Motor neuron (in vitro differentiated cells): ENCODE measurements around the gene SPATA13. TPM values are rescaled to one million over a fixed set of nuclear protein-coding genes. Genes with fewer than 3 reads are reported as not detected.
A peak's percentile ranks its signal among the peaks of the same experiment; 100 is the strongest.

Experiments used
- ATAC-seq, 8 experiments: fragments of 200-7000 bp; cut with Tn5 transposase; replicated peaks in 6 of 8; 2 replicates each; pipeline ENCODE4 v1.8.0; 2021; ENCODE audit warnings: mild to moderate bottlenecking in 8 of 8, moderate library complexity in 8 of 8
- H3K27ac ChIP-seq, 2 donors: fragments of 250-450 bp; sonication (Bioruptor Pico); 2 replicates each; pipeline ENCODE4 v1.9.0; 2021; ENCODE audit warnings: antibody characterized with exemption in 2 of 2, mild to moderate bottlenecking in 2 of 2, moderate library complexity in 1 of 2
- H3K4me1 ChIP-seq, 2 donors: fragments of 250-450 bp; sonication (Bioruptor Pico); replicated peaks in 1 of 2; 2 replicates each; pipeline ENCODE4 v1.6.1; 2021; ENCODE audit warnings: antibody characterized with exemption in 2 of 2, mild to moderate bottlenecking in 2 of 2, moderate library complexity in 1 of 2
- H3K4me3 ChIP-seq, 5 donors: fragments of 250-450 bp; sonication (Bioruptor Pico); 2 replicates each; pipeline ENCODE4 v1.9.0; 2021; ENCODE audit warnings: antibody characterized with exemption in 5 of 5, mild to moderate bottlenecking in 5 of 5, moderate library complexity in 4 of 5
- WGBS, 10 experiments: fragments of 450-650 bp; shearing (Covaris generic); methylation state at CpG; one replicate each; pipeline ENCODE4 v1.0.0; 2022; 5-methylcytosine and 5-hydroxymethylcytosine counted together
- in situ Hi-C, 9 experiments: fragments of 400-800 bp; cut with MboI; loops; one replicate each; pipeline ENCODE4 v1.15.0; 2021; ENCODE audit warnings: low sequenced_read_pairs in 9 of 9, low pct_unique_long_range_greater_than_20kb in 2 of 9; ENCODE audit not compliant: unreplicated experiment in 9 of 9
- total RNA-seq, 8 experiments: library from RNA; unstranded; fragments of 300-600 nt; gene quantifications; 2 replicates each; pipeline versions ENCODE4 v1.2.3 to v1.2.4, GENCODE V29; 2022

The SPATA13 gene
- total RNA-seq, 8 experiments from 2014 or later = 1.3 to 25.2 (median 8.8) TPM

GRCh38 chr13:24178847-24179485 is 18.4 kb downstream of the SPATA13 start:
- 36 to 100% (median 80%) methylated on average over 1 to 2 of the region's 2 CpGs; no CpG with 5 or more reads in 3 of the 10 experiments for WGBS, 10 experiments
- no peak overlapping the region for H3K4me3 ChIP-seq
- peaks cover 4 to 16% of the 10 kb centered on the region in 2 donors for H3K4me1 ChIP-seq
- no peak overlapping the region for H3K27ac ChIP-seq
- in situ Hi-C loops = no loop called here
- peak in 4 of 8 experiments; percentile 10 to 76 (median 47) for ATAC-seq

- Histone ChIP-seq H3K4me1 (peaks cover 4 to 16% of the 10 kb centered on the region in 2 donors), H3K4me3 (no peak overlapping the region), H3K27ac (no peak overlapping the region)
- in situ Hi-C loops = no loop called here
- WGBS, 10 experiments = 0 to 100% (median 50%) methylated on average over 1 of the region's 1 CpG; no CpG with 5 or more reads in 3 of the 10 experiments
- peak in 1 of 8 experiments; percentile 39 for ATAC-seq
Measured at GRCh38 chr13:24179486-24179850, 18.9 kb downstream of the SPATA13 start.

DNA sequence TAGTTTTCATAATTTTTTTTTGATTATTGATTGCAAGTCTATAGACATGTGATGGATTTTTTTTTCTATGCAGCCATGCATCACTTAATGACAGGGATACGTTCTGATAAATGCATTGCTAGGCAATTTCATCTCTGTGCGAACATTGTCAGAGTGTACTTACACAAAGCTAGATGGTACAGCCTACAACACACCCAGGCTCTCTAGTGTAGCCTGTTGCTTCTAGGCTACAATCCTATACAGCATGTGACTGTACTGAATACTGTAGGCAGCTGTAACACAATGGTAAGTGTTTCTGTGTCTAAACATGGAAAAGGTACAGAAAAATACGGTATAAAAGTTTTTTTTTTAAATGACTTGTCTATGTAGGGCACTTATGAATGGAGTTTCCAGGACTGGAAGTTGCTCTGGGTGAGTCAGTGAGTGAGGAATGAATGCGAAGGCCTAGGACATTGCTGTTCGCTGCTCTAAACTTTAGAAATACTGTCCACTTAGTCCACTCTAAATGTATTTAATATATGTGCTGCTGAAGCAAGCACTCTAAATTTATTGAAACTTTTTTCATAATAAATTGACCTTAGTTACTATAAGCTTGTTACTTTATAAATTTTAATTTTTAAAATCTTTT is 20.3 kb downstream of the SPATA13 start:
- Histone ChIP-seq H3K4me3 (no peak overlapping the region), H3K4me1 (peaks cover 4 to 16% of the 10 kb centered on the region in 2 donors), H3K27ac (no peak overlapping the region)
- in situ Hi-C loops = no loop called here
- 73 to 100% (median 90%) methylated on average over 2 to 5 of the region's 5 CpGs for WGBS, 10 experiments
- peak in 3 of 8 experiments; percentile 35 to 76 (median 70) for ATAC-seq

- H3K4me1 ChIP-seq = peaks cover 4 to 16% of the 10 kb centered on the region in 2 donors
- H3K4me3 ChIP-seq = no peak overlapping the region
- 30 to 100% (median 90%) methylated on average over 1 to 4 of the region's 4 CpGs; no CpG with 5 or more reads in 2 of the 10 experiments for WGBS, 10 experiments
- ATAC-seq = no peak
- H3K27ac ChIP-seq = no peak overlapping the region
- in situ Hi-C loops = no loop called here
Measured at GRCh38 chr13:24181991-24182702, 21.6 kb downstream of the SPATA13 start.

DNA sequence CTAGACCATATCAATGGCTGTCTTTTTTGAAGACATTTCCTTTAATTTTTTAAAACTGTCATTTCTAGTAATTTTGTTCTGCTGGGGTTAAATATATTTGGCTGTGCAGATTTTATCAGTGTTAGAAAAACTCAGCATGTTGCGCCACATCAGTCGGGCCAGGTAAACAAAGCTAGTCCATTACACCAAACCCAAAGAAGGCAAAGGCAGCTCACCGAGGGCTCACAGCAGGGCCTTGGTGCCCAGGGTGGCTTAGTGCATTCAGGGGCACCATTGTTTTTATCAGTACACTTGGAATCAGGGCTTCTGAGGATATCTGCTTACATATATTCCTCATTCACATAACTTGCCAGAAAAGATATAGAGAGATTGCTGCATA is 22.2 kb downstream of the SPATA13 start:
- H3K27ac ChIP-seq = no peak overlapping the region
- in situ Hi-C loops = no loop called here
- H3K4me3 ChIP-seq = no peak overlapping the region
- ATAC-seq = no peak
- peaks cover 4 to 16% of the 10 kb centered on the region in 2 donors for H3K4me1 ChIP-seq
- WGBS, 10 experiments = 70 to 100% (median 100%) methylated on average over 1 to 3 of the region's 3 CpGs; no CpG with 5 or more reads in 3 of the 10 experiments

DNA sequence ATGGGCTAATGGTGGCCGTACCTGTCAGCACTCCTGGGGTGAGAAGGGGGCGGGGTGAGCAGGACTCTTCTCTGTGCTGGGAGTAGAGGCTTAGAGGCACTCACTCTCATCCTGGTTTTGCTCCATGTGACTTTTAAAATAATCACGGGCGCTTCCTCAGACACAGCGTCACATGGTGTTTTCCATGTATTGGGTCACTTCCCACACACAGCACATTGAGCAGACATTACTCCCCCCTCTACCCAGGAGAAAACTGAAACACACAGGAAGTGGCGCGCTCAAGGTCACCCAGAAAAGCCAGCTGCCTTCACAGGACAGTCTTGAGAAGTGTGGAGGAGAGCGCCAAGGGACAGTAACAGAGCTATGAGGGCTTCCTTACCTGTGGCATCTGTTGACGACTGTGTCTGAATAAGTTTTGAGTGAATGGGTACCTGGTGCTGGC is 23.2 kb downstream of the SPATA13 start:
- 87 to 95% (median 90%) methylated on average over 2 to 4 of the region's 9 CpGs; no CpG with 5 or more reads in 5 of the 10 experiments for WGBS, 10 experiments
- Histone ChIP-seq H3K27ac (no peak overlapping the region), H3K4me1 (peaks cover 4 to 16% of the 10 kb centered on the region in 2 donors), H3K4me3 (no peak overlapping the region)
- in situ Hi-C loops = no loop called here
- ATAC-seq = no peak

GRCh38 chr13:24184265-24184841 is 23.8 kb downstream of the SPATA13 start:
- in situ Hi-C loops = no loop called here
- 72 to 100% (median 87%) methylated on average over 1 to 4 of the region's 4 CpGs; no CpG with 5 or more reads in 1 of the 10 experiments for WGBS, 10 experiments
- no peak overlapping the region for H3K4me3 ChIP-seq
- H3K4me1 ChIP-seq = peaks cover 4 to 11% of the 10 kb centered on the region in 2 donors
- H3K27ac ChIP-seq = no peak overlapping the region
- no peak for ATAC-seq

DNA sequence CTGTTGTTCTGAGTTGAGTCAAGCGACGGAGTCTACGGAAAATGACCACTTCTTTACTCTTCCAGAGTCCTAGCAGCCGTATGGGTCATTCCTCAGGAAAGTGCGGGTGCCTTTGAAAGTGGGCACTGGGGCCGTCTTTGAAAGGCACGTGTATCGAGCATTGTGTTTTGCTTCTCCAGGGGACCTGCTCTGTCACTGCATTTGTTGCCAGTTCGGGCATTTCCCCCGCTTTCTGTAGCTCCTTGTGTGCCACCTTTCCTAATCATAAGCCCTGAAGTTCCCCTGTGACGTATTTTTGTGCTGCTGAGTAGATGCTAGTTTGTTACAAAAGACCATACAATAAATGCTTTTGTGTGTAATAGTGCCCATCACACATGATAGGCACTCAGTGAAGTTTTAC is 24.4 kb downstream of the SPATA13 start:
- WGBS, 10 experiments = 74 to 100% (median 86%) methylated on average over 2 to 10 of the region's 11 CpGs
- Histone ChIP-seq H3K27ac (no peak overlapping the region), H3K4me1 (peaks cover 4 to 6% of the 10 kb centered on the region in 2 donors), H3K4me3 (no peak overlapping the region)
- ATAC-seq = no peak
- in situ Hi-C loops = no loop called here

DNA sequence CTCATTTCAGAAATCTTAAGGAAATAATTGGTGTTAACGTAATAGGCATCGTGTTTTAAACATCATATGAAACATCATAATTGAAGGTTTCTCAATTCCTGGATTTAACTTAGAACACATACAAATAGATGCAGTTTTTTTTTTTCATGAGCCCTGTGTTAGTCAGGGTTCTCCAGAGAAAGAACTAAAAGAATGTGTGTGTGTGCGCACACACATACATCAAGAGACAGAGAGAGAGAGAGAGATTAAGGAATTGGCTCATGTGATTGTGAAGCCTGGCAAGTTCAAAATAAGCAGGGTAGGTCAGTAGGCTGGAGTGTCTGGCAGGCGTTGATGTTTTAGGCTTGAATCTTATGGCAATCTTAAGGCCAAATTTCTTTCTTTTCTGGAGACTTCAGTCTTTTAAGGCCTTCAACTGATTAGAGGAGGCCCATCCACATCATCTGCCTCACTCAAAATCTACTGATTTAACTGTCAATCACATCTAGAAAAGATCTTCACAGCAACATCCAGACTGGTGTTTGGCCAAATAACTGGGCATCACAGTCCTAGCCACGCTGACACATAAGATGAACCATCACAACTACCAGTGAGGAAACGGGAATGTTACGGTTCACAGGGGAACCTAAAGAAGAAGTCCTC is 25.2 kb downstream of the SPATA13 start:
- in situ Hi-C loops = no loop called here

GRCh38 chr13:24187185-24187584 is 26.7 kb downstream of the SPATA13 start:
- Histone ChIP-seq H3K27ac (no peak overlapping the region), H3K4me1 (no peaks in the 10 kb centered on the region), H3K4me3 (no peak overlapping the region)
- peak in 2 of 8 experiments; percentile 31 to 38 for ATAC-seq
- 58 to 100% (median 85%) methylated on average over 1 to 7 of the region's 7 CpGs; no CpG with 5 or more reads in 1 of the 10 experiments for WGBS, 10 experiments
- in situ Hi-C loops = no loop called here

More for the DNA sequence above, 25.2 kb downstream of the SPATA13 start:
- peaks cover 0 to 3% of the 10 kb centered on the region in 2 donors for H3K4me1 ChIP-seq
- H3K27ac ChIP-seq = no peak overlapping the region
- 77 to 100% (median 95%) methylated on average over 1 to 7 of the region's 7 CpGs; no CpG with 5 or more reads in 1 of the 10 experiments for WGBS, 10 experiments
- no peak overlapping the region for H3K4me3 ChIP-seq
- ATAC-seq = peak in 1 of 8 experiments; percentile 32

DNA sequence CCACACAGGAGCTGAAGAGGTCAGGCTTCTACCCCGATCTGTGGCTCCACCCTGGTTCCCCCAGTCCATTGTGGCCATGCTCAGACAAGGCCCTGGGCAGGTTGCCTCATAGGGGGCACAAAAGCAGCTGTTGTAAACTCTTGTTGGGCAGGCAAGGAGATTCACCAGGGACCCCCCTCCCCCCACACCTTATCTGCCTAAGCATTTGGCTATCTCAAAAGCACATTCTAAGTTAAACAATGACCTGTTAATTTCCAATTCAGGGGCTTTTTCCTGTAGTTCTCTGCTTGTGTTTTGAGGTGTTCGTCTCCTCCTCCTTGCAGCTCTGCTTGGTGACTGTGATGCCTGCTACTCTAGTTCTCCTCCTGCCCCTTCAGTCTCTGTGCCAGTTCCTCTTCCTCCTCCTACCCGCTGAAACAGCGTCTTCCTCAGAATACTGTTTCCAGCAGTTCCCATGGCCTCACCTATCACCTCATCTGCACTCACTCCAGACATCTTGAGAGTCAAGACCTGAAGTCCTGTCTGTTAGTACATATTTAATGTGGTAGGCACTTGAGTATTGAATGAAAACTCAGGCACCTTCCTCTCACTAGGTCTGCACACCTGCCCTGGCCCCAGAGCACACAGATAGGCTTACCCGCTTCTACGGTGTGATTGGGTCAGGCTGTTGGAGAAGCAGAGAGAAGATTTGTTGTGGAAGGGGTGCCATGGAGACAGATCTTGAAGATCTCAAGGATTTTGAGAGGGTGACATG is 31.7 kb downstream of the SPATA13 start:
- in situ Hi-C loops = no loop called here
- no peak for ATAC-seq
- WGBS, 10 experiments = 83 to 100% (median 100%) methylated on average over 1 to 5 of the region's 6 CpGs; no CpG with 5 or more reads in 1 of the 10 experiments
- no peaks in the 10 kb centered on the region for H3K4me1 ChIP-seq
- no peak overlapping the region for H3K4me3 ChIP-seq
- H3K27ac ChIP-seq = no peak overlapping the region

DNA sequence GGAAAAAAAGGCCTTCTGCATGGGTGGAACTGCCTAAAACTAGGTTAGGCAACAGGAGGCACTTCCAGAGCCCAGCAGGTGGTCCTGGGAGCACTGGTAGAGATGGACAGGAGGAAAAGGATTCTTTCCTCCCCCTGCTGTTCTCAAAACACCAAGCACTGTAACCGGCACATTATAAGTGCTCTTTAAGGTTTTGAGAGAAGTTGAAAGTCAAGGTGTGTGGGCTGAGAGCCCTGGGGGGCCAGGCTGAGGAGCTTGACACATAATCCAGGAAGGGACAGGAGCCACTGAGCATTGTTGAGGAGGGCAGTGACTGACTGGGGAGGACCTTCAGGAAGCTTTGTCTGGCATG is 32.3 kb downstream of the SPATA13 start:
- no peaks in the 10 kb centered on the region for H3K4me1 ChIP-seq
- no peak overlapping the region for H3K4me3 ChIP-seq
- H3K27ac ChIP-seq = no peak overlapping the region
- no peak for ATAC-seq
- in situ Hi-C loops = no loop called here
- WGBS, 10 experiments = 0 to 100% (median 90%) methylated on average over 1 of the region's 1 CpG; no CpG with 5 or more reads in 7 of the 10 experiments
